K562 (cell line): ENCODE measurements around the gene CYSRT1. TPM values are rescaled to one million over a fixed set of nuclear protein-coding genes. Genes with fewer than 3 reads are reported as not detected.

Source experiments
- CBX1 ChIP-seq: sonication (generic); IDR thresholded peaks from 2 replicates; pipeline ENCODE4 v1.6.1; 2016; ENCODE audit warnings: antibody characterized with exemption, low read depth, mild to moderate bottlenecking
- E2F3 ChIP-seq: fragments of 250-450 bp; sonication (Bioruptor Pico); IDR thresholded peaks from 2 replicates; pipeline ENCODE4 v1.4.0; 2020; ENCODE audit warnings: mild to moderate bottlenecking
- ELF1 ChIP-seq: fragments of 200-800 bp; sonication (Bioruptor generic); IDR thresholded peaks from 2 replicates; pipeline ENCODE4 v1.6.1; 2016; ENCODE audit warnings: missing genetic modification characterization, missing compliant biosample characterization
- EP300 ChIP-seq: IDR thresholded peaks from 2 replicates; pipeline ENCODE4 v1.6.1; 2012; ENCODE audit warnings: low read length, improper control_type of control experiment
- ERF ChIP-seq: fragments of 450-650 bp; formaldehyde crosslinking; IDR thresholded peaks from 2 replicates; pipeline ENCODE4 v1.4.0; 2020; ENCODE audit warnings: mild to moderate bottlenecking, mixed read lengths
- FIP1L1 ChIP-seq: fragments of 200-400 bp; formaldehyde crosslinking; IDR thresholded peaks from 2 replicates; pipeline ENCODE4 v1.6.1; 2018; ENCODE audit warnings: mild to moderate bottlenecking, low read depth, low read length; ENCODE audit not compliant: poor library complexity, severe bottlenecking
- FOXJ2 ChIP-seq: fragments of 200-800 bp; sonication (Bioruptor generic); IDR thresholded peaks from 2 replicates; pipeline ENCODE4 v1.6.1; 2016; ENCODE audit warnings: missing genetic modification characterization, missing compliant biosample characterization
- FOXJ3 ChIP-seq: sonication (generic); formaldehyde crosslinking; IDR thresholded peaks from 2 replicates; pipeline ENCODE4 v1.4.0; 2020; ENCODE audit warnings: mild to moderate bottlenecking, missing genetic modification reagents
- HNRNPL ChIP-seq: fragments of 200-400 bp; formaldehyde crosslinking; IDR thresholded peaks from 2 replicates; pipeline ENCODE4 v1.6.1; 2017; ENCODE audit warnings: low read depth, mild to moderate bottlenecking, low read length
- IFI16 ChIP-seq: fragments of 250-450 bp; sonication (Bioruptor Pico); IDR thresholded peaks from 2 replicates; pipeline ENCODE4 v2.1.2; 2022; ENCODE audit warnings: mild to moderate bottlenecking, inconsistent platforms
- ILK ChIP-seq: fragments of 450-650 bp; IDR thresholded peaks from 2 replicates; pipeline ENCODE4 v1.6.1; 2016; ENCODE audit warnings: missing genetic modification characterization, low read depth, mild to moderate bottlenecking, missing compliant biosample characterization, moderate library complexity, borderline replicate concordance
- LCOR ChIP-seq: sonication (generic); formaldehyde crosslinking; IDR thresholded peaks from 2 replicates; pipeline ENCODE4 v1.8.0; 2022; ENCODE audit warnings: mild to moderate bottlenecking, missing genetic modification reagents
- MED1 ChIP-seq: sonication (generic); formaldehyde crosslinking; IDR thresholded peaks from 2 replicates; pipeline ENCODE4 v1.8.1; 2023; ENCODE audit warnings: missing genetic modification reagents, borderline replicate concordance
- NCOA4 ChIP-seq: fragments of 450-650 bp; IDR thresholded peaks from 2 replicates; pipeline ENCODE4 v1.6.1; 2018; ENCODE audit warnings: mild to moderate bottlenecking; ENCODE audit not compliant: partially characterized antibody
- NFIC ChIP-seq: fragments of 450-650 bp; IDR thresholded peaks from 2 replicates; pipeline ENCODE4 v1.6.1; 2017; ENCODE audit warnings: mild to moderate bottlenecking, inconsistent platforms
- NRF1 ChIP-seq, 2 experiments: fragments of 450-650 bp; IDR thresholded peaks in 1 of 2; conservative IDR thresholded peaks in 1 of 2; 2 replicates each; pipeline ENCODE4 v1.6.1; 2014; ENCODE audit warnings: mild to moderate bottlenecking in 2 of 2
- RB1 ChIP-seq: fragments of 450-650 bp; IDR thresholded peaks from 2 replicates; pipeline ENCODE4 v1.6.1; 2017; ENCODE audit warnings: low read depth, mild to moderate bottlenecking
- RBM17 ChIP-seq: fragments of 200-400 bp; formaldehyde crosslinking; IDR thresholded peaks from 2 replicates; pipeline ENCODE4 v1.6.1; 2017; ENCODE audit warnings: low read depth, mild to moderate bottlenecking, low read length, borderline replicate concordance
- RNF2 ChIP-seq: sonication (generic); IDR thresholded peaks from 2 replicates; pipeline ENCODE4 v1.6.1; 2016
- ZHX1 ChIP-seq: fragments of 150-350 bp; conservative IDR thresholded peaks from 2 replicates; pipeline ENCODE4 v1.6.1; 2014; ENCODE audit warnings: low read length
- ZNF282 ChIP-seq: sonication (generic); formaldehyde crosslinking; IDR thresholded peaks from 2 replicates; pipeline ENCODE4 v1.8.1; 2023; ENCODE audit warnings: missing genetic modification reagents
- ZNF586 ChIP-seq: fragments of 450-650 bp; formaldehyde crosslinking; conservative IDR thresholded peaks from 2 replicates; pipeline ENCODE4 v1.4.0; 2020; ENCODE audit warnings: mild to moderate bottlenecking, moderate library complexity
- ZSCAN29 ChIP-seq: fragments of 450-650 bp; IDR thresholded peaks from 2 replicates; pipeline ENCODE4 v1.6.1; 2017
- polyA plus RNA-seq, 8 experiments: library from polyadenylated mRNA; depleted of rRNA in 4 of 8; stranded (reverse) in 5 of 8; unstranded in 3 of 8; fragments of >200 nt; fragmentation: Nextera tagmentation in 2 of 8; fragmentation: Illumina TruSeq in 1 of 8; extraction: Ambion mirVana in 2 of 8; extraction: Trizol in 1 of 8; gene quantifications; 2 replicates each; pipeline versions ENCODE4 v1.2.1 to v1.2.3, GENCODE V29; 2011 to 2014; ENCODE audit warnings: inconsistent platforms in 1 of 8, missing spikeins in 1 of 8
- total RNA-seq, 7 experiments: library from RNA; depleted of rRNA in 6 of 7; stranded (reverse); fragments of >200 nt in 6 of 7; fragmentation: Illumina TruSeq in 2 of 7; extraction: Trizol in 2 of 7; gene quantifications; 2 replicates each; pipeline versions ENCODE4 v1.2.1 to v1.2.3, GENCODE V29; 2011 to 2021; ENCODE audit warnings: low replicate concordance in 1 of 7
- TF ChIP-seq, protein P1 (sequence below): IDR thresholded peaks from 3 replicates; pipeline ENCODE4 v1.6.1; 2011; ENCODE audit warnings: borderline replicate concordance, mild to moderate bottlenecking, moderate library complexity; ENCODE audit not compliant: insufficient read length; ENCODE audit errors: extremely low read depth
- TF ChIP-seq, protein P2 (sequence below): sonication (generic); formaldehyde crosslinking; IDR thresholded peaks from 2 replicates; pipeline ENCODE4 v1.8.0; 2022; ENCODE audit warnings: missing genetic modification reagents, mild to moderate bottlenecking, moderate library complexity, borderline replicate concordance

Gene CYSRT1
- total and polyA plus RNA-seq, 9 of the 15 experiments (the other 6 are each of a cell fraction or from before 2014, with no cell fraction given): 0.04 to 1.4 (median 0.42) TPM; not detected in 3

GRCh38 chr9:137201205-137201868, 23.6 kb upstream of the CYSRT1 start (continued):
- TF ChIP-seq HNRNPL (no peak), E2F3 (no peak), ILK (tag) (no peak), ZSCAN29 (no peak), RNF2 (no peak), ELF1 (tag) (no peak; the same call in 1 of the 2 replicates), IFI16 (CRISPR knock-in tag) (no peak), RB1 (no peak), FIP1L1 (no peak), CBX1 (no peak), MED1 (CRISPR knock-in tag) (no peak), ZNF282 (CRISPR knock-in tag) (no peak), EP300 (no peak), FOXJ3 (no peak), FOXJ2 (tag) (no peak), ZHX1 (no peak), RBM17 (no peak), NFIC (no peak), NRF1 (conservative IDR thresholded peaks at IDR 0.05 in 1 of 2, IDR thresholded peaks at IDR 0.05 in 1 of 2) (peak; percentile 17 to 55), NCOA4 (no peak), ZNF586 (CRISPR knock-in tag) (no peak), LCOR (CRISPR knock-in tag) (no peak; the same call in 1 of the 2 replicates), ERF (CRISPR knock-in tag) (0 out of 2 replicates have a peak, but pooled peaks have one; percentile 23)
- TF ChIP-seq, protein P1, sequence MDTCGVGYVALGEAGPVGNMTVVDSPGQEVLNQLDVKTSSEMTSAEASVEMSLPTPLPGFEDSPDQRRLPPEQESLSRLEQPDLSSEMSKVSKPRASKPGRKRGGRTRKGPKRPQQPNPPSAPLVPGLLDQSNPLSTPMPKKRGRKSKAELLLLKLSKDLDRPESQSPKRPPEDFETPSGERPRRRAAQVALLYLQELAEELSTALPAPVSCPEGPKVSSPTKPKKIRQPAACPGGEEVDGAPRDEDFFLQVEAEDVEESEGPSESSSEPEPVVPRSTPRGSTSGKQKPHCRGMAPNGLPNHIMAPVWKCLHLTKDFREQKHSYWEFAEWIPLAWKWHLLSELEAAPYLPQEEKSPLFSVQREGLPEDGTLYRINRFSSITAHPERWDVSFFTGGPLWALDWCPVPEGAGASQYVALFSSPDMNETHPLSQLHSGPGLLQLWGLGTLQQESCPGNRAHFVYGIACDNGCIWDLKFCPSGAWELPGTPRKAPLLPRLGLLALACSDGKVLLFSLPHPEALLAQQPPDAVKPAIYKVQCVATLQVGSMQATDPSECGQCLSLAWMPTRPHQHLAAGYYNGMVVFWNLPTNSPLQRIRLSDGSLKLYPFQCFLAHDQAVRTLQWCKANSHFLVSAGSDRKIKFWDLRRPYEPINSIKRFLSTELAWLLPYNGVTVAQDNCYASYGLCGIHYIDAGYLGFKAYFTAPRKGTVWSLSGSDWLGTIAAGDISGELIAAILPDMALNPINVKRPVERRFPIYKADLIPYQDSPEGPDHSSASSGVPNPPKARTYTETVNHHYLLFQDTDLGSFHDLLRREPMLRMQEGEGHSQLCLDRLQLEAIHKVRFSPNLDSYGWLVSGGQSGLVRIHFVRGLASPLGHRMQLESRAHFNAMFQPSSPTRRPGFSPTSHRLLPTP: no peak
- TF ChIP-seq, protein P2, sequence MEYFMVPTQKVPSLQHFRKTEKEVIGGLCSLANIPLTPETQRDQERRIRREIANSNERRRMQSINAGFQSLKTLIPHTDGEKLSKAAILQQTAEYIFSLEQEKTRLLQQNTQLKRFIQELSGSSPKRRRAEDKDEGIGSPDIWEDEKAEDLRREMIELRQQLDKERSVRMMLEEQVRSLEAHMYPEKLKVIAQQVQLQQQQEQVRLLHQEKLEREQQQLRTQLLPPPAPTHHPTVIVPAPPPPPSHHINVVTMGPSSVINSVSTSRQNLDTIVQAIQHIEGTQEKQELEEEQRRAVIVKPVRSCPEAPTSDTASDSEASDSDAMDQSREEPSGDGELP (CRISPR knock-in tag): no peak
